H1 (cell line): ENCODE measurements around the gene AHSP. TPM values are rescaled to one million over a fixed set of nuclear protein-coding genes. Genes with fewer than 3 reads are reported as not detected.

Experiments used
- polyA plus RNA-seq, 7 experiments: library from polyadenylated mRNA; depleted of rRNA in 3 of 7; stranded (reverse) in 5 of 7; unstranded in 2 of 7; fragments of >200 nt in 5 of 7; fragments of 200-250 nt in 2 of 7; gene quantifications; 1 replicate in 5 of 7; 2 replicates in 1 of 7; 4 replicates in 1 of 7; pipeline versions ENCODE4 v1.2.1 to v1.2.3, GENCODE V29; 2011 to 2013; ENCODE audit warnings: missing spikeins in 2 of 7, mixed read lengths in 2 of 7
- total RNA-seq: library from RNA; stranded (reverse); fragmentation: NEBNext Ultra II Directional; extraction: Animal tissue kit (Norgen Biotek cat#: 25700); gene quantifications from 2 replicates; pipeline ENCODE4 v1.2.1, GENCODE V29; 2021

The AHSP gene
- total and polyA plus RNA-seq, 2 of the 8 experiments (the other 6 are each of a cell fraction or from before 2014, with no cell fraction given) = 0.91 to 15.3 TPM

Other genes with a start within 250 kb of the AHSP start
- not detected in 2 replicates for gene ITGAX, start 172.7 kb upstream of the AHSP start, total RNA-seq
- 0.13 and 0.30 TPM in 2 replicates for gene ITGAX, start 172.7 kb upstream of the AHSP start, polyA plus RNA-seq (2011; rRNA removed)
- not detected in 2 replicates for gene ITGAD, start 134.6 kb upstream of the AHSP start, total RNA-seq
- 0.06 TPM in 1 of 2 replicates, not detected in the other for gene ITGAD, start 134.6 kb upstream of the AHSP start, polyA plus RNA-seq (2011; rRNA removed)
- not detected in 2 replicates for gene COX6A2, start 99.5 kb upstream of the AHSP start, total RNA-seq
- 0.79 and 1.6 TPM in 2 replicates for gene COX6A2, start 99.5 kb upstream of the AHSP start, polyA plus RNA-seq (2011; rRNA removed)
- 0.15 and 0.19 TPM in 2 replicates for gene ZNF843, start 85.1 kb upstream of the AHSP start, total RNA-seq
- 0.32 and 0.36 TPM in 2 replicates for gene ZNF843, start 85.1 kb upstream of the AHSP start, polyA plus RNA-seq (2011; rRNA removed)
- 8.7 and 8.9 TPM in 2 replicates for gene ARMC5, start 68.4 kb upstream of the AHSP start, total RNA-seq
- 7.8 and 16.4 TPM in 2 replicates for gene ARMC5, start 68.4 kb upstream of the AHSP start, polyA plus RNA-seq (2011; rRNA removed)
- 5.8 and 7.0 TPM in 2 replicates for gene TGFB1I1, start 55.7 kb upstream of the AHSP start, total RNA-seq
- 4.8 and 5.6 TPM in 2 replicates for gene TGFB1I1, start 55.7 kb upstream of the AHSP start, polyA plus RNA-seq (2011; rRNA removed)
- 0.56 and 1.1 TPM in 2 replicates for gene SLC5A2, start 44.8 kb upstream of the AHSP start, total RNA-seq
- gene SLC5A2, start 44.8 kb upstream of the AHSP start, polyA plus RNA-seq (2011; rRNA removed) = 4.1 and 4.4 TPM in 2 replicates
- 20.3 and 22.5 TPM in 2 replicates for gene RUSF1, start 19.5 kb upstream of the AHSP start, total RNA-seq
- 33.7 and 53.0 TPM in 2 replicates for gene RUSF1, start 19.5 kb upstream of the AHSP start, polyA plus RNA-seq (2011; rRNA removed)